ENCODE measurements around the gene MED17.

The MED17 gene

GRCh38 chr11:93819966-93820695 lies 36.0 kb downstream of the MED17 start:
- DNase-seq: no peak

- DNase-seq: no peak
Observed at GRCh38 chr11:93820847-93821246, 36.8 kb downstream of the MED17 start.

GRCh38 chr11:93821617-93822016 lies 37.5 kb downstream of the MED17 start:
- no peak for DNase-seq

DNA sequence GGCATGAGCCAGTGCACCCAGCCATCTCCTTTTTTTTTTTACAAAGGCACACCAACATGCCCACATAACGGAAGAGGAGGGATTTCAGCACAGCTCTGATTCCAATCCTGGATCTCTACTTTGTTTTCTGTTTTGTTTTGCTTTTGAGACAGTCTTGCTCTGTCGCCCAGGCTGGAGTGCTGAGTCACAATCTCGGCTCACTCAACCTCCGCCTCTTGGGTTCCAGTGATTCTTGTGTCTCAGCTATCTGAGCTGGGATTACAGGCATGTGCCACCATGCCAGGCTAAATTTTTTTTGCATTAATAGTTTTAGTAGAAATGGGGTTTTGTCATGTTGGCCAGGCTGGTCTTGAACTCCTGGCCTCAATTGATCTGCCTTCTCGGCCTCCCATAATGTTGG lies 38.3 kb downstream of the MED17 start:
- no peak for DNase-seq

- no peak for DNase-seq
Observed at GRCh38 chr11:93823210-93823609, 39.1 kb downstream of the MED17 start.

DNA sequence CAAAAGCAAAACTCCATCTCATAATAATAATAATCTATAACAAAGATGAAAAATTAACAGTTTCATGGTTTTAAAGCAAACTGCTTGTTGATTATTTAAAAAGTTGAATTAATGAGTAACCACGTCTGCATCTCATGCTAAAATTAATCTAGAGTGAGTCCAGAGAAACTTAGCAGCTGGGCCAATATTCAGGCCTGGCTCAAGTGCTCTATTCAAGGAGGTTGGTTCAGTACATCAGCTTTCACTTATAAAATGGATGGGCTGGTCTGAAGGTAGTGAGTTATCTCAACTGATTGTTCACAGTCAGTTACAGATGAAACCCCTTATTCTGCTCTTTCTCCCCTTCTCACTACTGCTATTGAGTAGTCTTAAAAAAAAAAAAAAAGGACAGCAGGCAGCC lies 43.3 kb downstream of the MED17 start:
- no peak for DNase-seq

DNA sequence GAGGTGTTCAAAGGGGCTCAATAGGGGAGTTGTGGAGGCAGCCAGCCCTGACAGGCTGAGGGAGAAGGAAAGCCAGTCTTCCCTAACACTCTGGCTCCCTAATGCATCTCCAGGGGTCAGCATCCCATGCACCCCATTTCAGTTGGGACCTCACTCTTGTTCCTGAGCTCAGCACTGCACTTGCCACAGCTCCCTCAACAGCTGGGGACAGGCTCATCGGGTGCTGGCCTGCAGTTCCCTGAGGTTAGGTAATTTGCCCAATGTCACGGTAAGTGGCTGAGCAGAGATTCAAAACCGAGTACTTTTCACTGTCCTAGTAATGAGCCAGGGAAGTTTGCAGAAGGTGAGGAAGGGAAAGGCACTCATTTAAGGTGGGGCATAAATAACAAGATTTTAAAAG lies 45.5 kb downstream of the MED17 start:
- no peak for DNase-seq

DNA sequence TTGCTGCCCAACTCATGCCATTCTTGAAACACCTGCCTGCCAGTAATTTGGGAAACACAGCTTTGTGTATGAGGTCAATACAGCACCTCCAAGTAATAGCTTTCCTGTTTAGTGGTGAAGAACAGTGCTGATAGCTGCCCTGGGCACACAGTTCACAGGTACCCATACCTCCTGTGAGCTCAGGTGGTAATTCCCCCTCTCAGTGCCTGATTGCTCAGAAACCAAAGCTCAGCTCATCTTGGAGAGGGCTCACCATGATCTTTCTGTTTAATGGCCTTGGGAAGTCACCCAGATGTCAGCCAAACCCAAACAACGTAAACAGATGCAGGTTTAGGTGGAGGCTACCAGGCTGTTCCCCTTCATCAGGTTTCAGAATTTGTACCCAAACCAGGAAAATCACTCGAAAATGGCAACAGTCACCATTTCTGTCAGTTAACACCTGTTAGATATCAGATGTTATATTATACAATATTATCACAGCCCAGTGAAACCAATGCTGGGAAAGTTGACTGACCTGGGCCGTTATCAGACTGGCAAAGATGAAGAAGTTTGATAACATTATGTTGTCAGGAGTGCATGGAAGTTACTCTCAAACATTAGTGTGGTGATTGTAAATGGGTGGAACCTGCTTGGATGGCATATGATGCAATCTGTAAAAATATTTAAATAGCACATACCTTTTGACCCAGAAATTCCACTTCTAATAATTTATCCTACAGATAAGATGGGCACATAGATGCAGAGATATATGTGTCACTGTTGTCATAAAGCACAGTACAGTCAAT lies 47.5 kb downstream of the MED17 start:
- DNase-seq: no peak

- DNase-seq: no peak
Observed at GRCh38 chr11:93832780-93833179, 48.7 kb downstream of the MED17 start.

GRCh38 chr11:93838967-93839366 lies 54.9 kb downstream of the MED17 start:
- DNase-seq: no peak

DNA sequence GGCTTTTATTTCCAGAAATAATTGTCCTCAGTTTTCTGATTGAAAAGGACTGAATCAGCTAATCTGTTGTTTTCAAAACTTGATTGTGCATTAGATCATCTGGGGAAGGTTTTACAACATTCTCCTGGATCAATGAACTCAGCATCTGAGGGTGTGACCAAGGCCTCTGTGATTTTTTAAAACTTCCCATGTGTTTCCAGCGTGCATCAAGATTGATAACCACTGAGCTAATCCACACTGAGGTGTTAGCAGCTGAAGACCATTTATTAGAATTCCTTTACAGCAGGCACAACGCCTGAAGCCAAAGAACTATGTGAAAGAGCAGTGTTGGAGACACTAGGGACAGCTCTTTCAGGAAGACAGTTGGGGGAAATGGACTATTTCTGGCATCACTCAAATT lies 56.1 kb downstream of the MED17 start:
- DNase-seq: no peak

- DNase-seq: no peak
Observed at GRCh38 chr11:93840981-93841380, 56.9 kb downstream of the MED17 start.

GRCh38 chr11:93841446-93841845 lies 57.4 kb downstream of the MED17 start:
- DNase-seq: no peak

DNA sequence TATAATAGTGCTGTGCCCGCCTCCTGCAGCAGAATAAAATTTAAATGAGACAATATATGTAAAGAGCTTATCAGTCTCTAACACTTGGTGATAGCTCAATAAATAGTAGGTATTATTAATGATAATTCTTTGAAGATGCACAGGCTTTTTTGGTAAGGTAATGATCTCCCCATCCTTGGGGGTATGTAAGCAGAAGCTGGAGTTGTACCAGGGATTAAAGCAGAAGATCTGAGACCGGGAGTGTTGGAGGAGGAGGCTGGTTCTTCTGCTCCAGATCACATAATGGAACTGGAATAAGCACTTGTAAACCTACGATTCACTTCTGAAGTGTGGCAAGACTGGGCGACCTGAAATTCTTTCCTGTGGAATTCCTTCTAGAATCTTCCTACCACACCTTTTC lies 58.0 kb downstream of the MED17 start:
- no peak for DNase-seq

DNA sequence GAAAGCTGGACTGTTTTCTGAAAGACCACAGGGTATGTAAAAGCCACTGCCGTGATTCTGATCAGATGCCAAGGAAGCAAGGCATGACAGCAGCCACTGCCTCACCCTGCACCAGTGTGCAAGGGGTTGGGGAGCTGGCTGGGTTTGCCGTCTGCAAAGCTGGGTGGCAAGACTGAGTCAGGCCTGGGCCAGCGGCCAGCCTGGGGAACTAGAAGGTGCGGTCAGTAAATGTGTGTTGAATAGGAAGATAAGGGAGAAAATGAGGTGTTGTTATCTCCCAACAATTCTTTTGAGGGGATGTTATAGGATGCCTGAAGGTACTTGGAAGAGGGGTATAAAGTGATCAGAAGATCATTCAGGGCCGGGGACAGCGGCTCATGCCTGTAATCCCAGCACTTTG lies 58.4 kb downstream of the MED17 start:
- no peak for DNase-seq

- no peak for DNase-seq
Observed at GRCh38 chr11:93843906-93844305, 59.8 kb downstream of the MED17 start.

DNA sequence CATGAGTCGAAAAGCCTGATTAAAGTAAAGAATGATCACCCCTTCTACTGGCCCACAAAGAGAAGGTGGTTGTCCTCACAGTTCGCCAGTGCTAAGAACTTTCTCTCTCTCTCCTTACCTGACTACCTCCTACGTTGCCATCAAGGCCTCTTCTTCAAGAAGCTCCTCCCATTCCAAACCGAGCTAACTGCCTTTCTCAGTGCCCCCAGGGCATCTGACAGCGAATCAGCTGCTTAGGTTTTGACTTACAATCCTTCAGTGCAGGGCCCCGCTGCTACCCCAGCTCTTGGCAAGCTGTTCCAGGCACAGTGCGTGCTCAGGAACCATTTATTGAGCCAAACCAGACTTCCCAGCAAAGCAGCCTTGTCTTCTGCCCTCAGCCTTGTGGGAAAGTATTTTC lies 60.5 kb downstream of the MED17 start:
- DNase-seq: no peak

DNA sequence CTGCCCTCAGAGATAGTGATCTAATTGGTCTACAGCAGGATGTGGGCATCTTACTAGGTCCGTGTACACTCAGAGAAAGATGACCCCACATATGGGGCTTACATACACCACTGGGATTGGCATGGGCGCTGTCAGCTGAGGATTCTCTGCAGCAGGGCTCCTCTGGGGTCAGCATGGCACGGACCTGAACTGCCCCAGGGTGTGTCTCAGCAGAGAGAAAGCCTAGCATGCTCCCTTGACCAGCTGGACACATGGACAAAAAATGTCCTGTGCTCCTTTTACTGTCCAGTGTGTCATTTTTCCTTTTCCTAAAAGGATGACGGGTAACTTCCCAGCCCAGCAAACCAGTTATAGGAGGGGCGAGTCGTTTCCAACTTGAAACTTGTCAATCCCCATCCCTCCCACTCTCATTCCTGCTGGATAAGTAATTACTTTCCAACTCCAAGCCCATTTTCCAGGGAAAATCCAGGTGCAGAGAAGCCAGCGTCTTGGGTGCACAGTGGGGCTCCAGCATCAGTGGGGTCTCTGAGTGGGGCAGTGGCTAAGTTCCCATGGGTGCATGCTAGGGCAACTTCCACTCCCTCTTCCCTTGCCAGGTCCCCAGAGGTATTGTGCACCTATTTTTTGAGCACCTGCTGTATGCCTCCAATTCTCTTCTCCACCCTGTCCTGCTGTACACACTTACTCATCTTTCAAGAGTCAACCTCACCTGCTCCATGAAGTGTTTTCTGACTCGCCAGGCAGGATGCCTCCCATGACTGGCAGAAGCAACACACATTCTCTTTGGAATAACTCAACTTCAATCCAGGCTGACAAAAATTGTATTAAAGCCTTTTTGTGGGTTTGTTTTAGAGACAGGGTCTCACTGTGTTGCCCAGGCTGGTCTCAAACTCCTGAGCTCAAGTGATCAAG lies 61.4 kb downstream of the MED17 start:
- DNase-seq: no peak

- no peak for DNase-seq
Observed at GRCh38 chr11:93846411-93846810, 62.3 kb downstream of the MED17 start.

- no peak for DNase-seq
Observed at GRCh38 chr11:93849201-93849600, 65.1 kb downstream of the MED17 start.

- no peak for DNase-seq
Observed at GRCh38 chr11:93849751-93850593, 65.9 kb downstream of the MED17 start.

DNA sequence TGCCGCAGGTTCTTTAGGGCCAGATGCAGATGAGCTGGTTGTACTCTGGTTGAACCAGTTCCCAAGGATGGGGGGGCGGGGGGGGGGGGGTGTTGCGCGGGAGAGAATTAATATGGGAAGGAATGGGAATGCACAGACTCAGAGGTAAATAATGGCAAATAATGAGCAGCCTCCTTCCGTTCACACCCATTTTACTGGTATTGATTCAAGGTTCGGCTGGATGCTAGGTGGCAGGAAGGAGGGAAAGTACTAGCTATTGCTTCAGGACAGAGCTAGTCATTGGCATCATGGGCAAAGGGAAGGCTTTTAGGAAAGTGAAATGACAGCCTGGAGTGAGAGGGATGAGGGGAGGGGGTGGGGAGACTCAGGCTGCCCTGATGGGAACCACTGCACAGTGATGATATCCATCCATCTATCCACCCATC lies 66.5 kb downstream of the MED17 start, which contains the start of gene VSTM5:
Gene VSTM5 (minus strand): TSS at position 25 of the 425 bp plus-strand sequence. CDS start 116 bp downstream, outside the sequence.
- DNase-seq: no peak
